NCI-H128 (cell line): Measurements from ENCODE around the gene TBCC.
"Not testable (repeated sequence)": the region's sequence is repeated elsewhere in the genome, so short reads cannot be mapped to it uniquely, and the experiment has no call there.

Source experiments
- DNase-seq: peaks from one replicate; lab custom pipeline; 2025; ENCODE audit not compliant: unreplicated experiment; lab: John Stamatoyannopoulos, UW

Gene TBCC

DNA sequence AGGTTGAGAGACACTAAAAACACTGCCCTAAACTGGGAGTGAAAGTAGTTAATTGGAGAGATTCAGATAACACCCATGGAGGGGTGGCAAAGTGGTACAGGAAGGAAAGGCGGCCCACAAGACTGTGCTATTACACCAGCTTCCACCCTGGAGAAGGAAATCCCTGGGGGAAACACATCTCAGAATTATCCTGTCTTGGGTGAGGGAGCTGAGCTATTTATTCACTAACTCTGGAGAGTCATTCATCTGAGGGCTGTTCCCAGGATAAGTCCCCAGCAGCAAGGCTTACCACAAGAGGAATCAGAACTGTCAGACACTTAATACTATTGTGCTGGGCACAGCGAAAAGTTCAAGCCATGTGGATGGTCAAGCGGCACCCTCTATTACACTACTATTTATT, 9.9 kb downstream of the TBCC start:
- DNase-seq: no peak

DNA sequence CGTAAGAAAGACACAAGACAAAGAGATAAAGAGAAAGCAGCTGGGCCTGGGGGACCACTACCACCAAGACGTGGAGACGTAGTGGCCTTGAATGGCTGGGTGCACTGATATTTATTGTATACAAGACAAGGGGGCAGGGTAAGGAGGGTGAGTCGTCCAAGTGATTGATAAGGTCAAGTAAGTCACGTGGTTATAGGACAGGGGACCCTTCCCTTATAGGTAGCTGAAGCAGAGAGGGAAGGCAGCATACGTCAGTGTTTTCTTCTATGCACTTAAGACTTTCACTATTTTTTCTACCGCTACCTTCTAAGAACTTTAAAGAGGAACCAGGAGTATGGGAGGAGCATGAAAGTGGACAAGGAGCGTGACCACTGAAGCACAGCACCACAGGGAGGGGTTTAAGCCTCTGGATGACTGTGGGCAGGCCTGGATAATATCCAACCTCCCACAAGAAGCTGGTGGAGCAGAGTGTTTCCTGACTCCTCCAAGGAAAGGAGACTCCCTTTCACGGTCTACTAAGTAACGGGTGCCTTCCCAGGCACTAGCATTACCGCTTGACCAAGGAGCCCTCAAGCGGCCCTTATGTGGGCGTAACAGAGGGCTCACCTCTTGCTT, 11.9 kb downstream of the TBCC start:
- not testable (repeated sequence) for DNase-seq

DNA sequence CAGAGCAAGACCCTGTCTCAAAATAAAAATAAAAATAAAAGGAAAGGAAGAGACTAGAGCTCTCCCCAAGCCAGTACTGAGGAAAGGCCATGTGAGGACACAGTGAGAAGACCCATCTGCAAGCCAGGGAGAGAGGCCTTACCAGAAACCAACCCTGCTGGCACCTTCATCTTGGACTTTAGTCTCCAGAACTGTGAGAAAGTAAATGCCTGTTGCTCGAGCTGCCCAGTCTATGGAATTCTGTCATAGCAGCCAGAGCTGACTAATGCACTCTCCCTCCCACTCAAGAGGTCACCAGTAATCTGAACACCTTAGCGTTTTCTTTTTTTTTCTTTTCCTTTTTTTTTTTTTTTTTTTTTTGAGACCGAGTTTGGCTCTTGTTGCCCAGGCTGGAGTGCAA, 16.2 kb downstream of the TBCC start:
- no peak for DNase-seq

DNA sequence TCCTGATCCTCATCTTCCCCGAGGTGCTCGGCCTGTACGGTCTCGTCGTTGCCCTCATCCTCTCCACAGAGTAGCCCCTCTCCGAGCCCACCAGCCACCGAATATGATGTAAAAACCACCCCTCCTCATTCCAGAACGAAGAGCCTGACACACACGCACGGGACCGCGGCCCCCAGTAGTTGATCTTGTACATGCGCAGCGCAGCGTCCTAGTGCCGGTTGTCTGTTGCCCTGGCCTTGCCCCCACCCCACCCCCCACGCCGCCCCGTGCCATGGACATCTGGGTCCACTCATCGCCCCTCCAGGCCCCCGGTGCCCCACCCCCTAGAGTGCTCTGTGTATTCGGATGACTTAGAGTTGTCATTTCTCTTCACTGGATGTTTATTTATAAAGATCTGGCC, 18.3 kb downstream of the TBCC start:
- no peak for DNase-seq

DNA sequence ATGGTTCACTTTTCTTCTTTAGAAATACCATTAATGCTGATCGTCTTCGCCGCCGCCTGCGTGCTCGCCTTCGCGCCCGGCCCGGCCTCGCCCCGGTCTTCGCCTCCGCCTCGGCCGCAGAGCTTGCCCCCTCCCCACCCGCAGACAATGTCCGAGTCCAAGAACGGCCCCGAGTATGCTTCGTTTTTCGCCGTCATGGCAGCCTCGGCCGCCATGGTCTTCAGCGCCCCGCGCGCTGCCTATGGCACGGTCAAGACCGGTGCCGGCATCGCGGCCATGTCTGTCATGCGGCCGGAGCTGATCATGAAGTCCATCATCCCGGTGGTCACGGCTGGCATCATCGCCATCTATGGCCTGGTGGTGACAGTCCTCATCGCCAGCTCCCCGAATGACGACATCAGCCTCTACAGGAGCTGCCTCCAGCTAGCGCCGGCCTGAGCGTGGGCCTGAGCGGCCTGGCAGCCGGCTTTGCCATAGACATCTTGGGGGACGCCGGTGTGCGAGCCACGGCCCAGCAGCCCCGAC, 18.8 kb downstream of the TBCC start:
- no peak for DNase-seq

DNA sequence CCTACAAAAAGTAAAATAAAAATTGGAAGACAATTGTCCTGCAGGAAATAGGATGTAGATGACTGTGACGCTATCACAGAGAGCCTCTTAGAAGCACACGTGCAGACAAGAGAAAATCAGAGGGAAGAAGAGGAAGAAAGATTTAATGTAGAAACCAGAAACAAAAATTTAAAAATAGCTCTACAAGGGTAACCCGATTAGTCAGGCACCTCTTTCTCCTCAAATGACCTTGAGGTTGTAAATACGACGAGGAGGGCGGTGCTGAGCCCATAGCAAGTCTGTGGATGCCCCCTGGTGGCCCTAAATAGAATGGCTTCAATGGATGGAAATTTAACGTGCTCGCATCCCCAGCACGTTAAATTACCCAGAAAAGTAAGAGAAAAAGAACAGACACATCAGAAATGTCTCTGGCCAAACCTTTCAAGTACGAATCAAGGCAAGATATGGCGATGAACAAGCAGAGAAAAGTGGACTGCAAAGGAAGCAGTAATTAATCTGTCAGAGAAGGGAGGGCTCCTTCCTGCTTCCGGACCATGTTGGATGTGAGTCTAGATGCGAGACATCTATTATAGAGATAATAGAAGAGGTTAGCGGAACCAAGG, 19.3 kb downstream of the TBCC start:
- peak; percentile 17 for DNase-seq

DNA sequence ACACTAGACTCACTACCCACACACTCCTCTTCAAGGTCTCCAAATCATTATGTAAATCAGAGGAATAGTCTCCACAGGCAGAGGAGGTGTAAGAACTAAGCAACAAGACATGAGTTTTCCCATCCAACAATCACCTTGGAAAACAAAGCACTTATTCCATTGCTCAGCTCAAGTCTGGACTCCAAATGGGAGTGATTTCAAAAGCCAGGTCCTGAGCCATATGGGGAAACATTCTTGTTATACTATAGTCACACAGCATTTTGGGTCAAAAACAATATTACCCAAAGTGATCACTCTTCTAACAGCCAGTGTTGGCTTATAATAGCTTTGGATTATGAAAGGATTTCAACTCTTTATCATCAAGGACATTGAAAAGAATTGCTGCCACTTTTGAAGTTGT, 19.9 kb downstream of the TBCC start:
- DNase-seq: no peak

DNA sequence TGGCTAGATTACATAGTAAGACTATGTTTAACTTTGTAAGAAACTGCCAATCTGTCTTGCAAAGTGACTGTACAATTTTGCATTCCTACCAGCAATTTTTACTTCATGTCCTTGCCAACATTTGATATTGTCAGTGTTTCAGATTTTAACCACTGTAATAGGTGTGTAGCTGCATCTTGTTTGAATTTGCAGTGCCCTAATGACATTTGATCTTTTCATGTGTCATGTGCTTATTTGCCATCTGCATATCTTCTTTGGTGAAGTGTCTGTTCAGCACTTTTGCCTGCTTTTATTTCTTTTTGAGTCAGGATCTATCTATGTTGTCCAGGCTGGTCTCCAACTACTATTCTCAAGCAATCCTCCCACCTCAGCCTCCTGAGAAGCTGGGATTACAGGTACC, 21.1 kb downstream of the TBCC start:
- no peak for DNase-seq

DNA sequence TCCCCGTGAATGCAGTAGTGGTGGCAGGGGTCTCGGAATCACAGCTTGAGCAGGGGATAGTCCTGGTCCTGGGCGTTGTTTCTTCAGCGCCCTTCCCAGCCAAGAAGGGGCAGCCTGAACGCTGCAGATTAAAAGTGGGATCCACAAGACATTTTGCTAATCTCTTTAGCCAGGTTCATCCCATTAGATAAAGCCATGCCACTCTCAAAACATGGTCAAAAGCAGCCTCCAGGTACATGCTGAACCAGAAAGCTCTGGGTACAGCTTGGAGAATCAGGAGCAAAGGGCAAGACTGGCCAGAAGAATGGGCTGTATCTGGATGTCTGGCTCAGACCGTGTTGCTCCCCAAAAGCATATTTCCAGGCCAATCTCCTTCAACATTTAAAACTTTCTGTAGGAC, 23.4 kb downstream of the TBCC start, which contains the start of gene PRPH2:
PRPH2 (minus strand) TSS at position 101 of the 400 bp plus-strand sequence. CDS start 263 bp downstream, outside the sequence.
- DNase-seq: no peak

DNA sequence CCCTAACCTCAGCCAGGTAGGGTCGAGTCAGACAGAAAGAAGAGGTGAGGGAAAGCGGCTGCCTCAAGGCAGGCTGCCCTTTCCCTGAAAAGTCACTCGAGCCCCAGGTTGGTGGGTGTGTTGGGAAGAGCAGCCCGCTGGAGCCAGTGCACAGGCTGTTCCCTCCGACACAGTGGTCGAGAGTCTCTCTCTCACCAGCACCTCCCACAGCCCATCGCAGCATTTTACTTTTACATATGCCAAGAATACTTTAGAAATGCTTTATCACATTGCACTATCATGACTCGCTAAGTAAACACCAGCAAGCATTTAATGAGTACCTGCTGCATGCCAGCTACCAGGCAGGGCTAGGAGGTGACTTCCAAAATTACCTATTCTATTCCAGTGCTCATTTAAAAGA, 25.2 kb downstream of the TBCC start:
- no peak for DNase-seq

DNA sequence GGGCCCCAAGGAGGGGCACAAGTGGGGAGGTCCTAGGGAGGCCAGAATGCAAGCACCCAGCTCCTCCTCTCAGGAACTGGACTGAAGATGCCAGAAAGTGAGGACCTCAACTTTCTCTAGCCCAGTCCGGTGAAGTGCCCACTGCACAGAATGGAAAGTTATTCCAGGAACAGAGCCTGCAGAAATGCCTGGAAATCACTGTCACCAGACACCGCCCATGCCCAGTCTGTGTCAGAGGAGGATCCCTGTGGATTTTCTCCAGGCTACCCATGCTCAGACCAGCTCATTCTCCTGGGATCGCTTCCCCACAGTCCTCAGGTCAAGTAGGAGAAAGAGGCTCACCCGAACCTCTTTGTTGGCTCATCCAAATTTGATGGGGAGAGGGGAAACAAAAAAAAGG, 30.0 kb downstream of the TBCC start:
- DNase-seq: no peak

DNA sequence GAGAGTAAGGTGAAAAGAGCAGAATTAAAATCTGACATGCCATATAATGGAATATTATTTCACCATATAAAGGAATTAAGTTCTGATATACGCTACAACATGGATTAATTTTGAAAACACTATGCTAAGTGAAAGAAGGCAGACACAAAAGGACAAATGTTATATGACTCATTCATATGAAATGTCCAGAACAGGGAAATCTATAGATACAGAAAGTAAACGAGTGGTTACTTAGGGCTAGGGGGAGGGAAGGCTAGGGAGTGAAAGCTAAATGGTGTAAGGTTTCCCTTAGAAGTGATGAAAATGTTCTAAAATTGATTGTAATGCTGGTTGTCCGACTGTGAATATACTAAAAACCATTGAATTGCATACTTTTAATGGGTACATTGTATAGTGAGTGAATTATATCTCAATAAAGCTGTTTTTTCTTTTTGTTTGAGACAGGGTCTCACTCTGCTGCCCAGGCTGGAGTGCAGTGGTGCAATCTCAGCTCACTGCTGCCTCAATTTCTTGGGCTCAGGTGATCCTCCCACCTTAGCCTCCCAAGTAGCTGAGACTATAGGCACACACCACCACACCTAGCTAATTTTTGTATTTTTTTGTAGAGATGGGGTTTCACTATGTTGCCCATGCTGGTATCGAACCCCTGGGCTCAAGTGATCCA, 31.7 kb downstream of the TBCC start:
- no peak for DNase-seq

DNA sequence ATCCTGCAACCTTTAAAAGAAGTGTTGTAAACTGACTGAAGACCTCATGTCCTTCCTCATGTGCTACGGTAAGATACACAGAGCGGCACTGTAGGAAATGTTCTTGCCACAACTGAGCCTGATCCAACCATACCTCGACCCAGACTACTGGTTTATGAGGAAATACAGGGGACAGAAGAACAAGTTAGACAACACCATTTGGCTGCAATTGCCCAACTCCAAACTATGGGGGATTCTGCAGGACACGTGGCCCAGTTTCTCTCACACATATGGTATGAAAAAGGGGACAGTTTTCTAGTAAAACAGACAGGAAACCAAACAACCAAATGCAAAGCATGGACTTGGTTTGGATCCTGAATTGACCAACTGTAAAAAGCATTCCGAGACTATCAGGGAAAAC, 34.0 kb downstream of the TBCC start:
- DNase-seq: no peak

DNA sequence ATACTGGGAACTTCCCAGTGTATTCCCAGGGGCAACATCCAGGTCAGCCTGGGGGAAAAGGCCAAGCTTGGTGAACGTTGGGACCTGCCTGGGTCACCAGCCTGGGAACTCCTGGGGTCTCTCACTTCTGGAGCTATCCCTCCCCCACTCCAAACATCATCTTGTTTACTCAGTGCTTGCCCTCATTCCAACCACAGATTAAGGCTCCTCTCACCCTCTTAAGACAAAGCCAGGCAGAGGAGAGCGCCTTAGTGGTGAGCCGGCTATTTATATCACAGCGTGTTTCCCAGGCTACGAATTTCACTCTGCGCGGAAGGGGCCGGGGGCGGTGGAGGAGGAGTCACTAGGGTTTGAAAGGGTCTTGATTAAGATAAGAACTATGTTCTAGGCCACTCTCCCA, 35.6 kb downstream of the TBCC start:
- peak; percentile 14 for DNase-seq

DNA sequence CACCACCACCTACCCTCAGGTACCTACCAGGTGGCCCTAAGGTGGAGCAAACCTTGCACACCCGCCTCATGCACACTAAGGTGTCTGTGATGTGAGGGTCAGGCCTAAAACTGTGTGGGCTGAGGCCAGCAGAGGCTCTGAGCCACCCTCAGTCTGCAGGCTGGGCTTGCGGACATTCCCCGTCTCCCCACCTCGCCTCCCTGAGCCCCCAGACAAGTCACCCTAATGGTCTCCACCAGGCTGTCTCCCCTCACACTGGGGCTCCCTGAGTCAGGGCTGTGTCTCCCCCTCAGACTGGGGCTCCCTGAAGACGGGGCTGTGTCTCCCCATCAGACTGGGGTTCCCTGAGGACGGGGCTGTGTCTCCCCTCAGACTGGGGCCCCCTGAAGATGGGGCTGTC, 36.0 kb downstream of the TBCC start:
- no peak for DNase-seq

DNA sequence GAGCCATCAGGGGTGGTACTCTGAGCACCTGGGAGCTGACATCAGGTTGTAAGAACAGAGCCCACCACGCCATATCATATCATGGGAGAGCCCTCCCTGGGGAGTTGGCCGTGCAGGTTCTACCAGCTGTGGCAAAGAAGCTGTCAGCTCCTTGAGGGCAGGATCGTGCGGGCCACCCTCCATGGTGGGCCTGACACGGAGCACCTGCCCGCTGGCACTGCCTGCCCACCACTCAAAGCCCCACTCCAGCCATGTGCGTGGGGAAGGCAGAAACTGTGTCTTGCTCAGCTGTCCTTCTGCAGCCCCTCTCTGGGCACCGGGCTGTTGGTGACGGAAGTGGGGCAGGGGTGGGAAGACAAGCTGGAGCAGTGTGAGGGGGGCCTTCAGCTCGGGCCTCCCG, 37.8 kb downstream of the TBCC start:
- DNase-seq: no peak

DNA sequence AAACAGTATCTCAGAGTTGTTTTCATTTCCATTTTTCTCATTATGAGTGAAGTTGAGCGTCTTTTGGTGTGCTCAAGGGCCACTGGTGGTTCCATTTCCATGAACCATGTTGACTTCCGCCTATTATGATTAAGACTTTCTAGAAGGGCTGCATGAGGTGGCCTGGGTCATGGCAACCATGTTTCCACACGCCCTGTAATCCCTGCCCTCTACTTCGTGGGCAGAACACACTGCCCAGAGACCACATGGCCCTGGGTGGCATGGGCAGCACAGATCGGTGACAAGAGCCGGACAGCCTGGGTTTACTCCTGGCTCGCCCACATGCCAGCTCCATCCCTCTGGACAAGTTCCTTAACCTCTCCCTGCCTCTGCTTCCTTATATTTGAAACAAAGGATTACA, 38.3 kb downstream of the TBCC start:
- no peak for DNase-seq

DNA sequence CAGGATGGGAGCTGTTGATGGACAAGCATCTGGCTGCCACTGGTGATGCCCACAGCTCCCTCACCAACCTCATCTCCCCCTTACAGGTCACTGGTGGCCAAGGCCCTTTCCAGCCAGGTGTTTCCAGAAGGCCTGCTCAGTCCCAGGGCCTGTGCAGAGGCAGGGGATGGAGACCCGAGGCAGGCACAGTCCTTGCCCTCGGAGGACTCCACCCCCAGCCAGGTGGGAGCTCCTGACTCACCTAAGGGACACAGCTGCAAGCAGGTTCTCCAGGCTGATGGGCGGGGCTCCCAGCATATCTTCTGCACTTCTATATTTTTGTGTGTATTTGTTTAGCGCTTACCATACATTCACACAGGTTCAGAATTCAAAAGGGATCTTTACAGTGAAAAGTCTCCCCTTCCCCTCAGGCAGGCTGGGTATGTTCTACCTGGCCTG, 40.9 kb downstream of the TBCC start:
- DNase-seq: no peak

DNA sequence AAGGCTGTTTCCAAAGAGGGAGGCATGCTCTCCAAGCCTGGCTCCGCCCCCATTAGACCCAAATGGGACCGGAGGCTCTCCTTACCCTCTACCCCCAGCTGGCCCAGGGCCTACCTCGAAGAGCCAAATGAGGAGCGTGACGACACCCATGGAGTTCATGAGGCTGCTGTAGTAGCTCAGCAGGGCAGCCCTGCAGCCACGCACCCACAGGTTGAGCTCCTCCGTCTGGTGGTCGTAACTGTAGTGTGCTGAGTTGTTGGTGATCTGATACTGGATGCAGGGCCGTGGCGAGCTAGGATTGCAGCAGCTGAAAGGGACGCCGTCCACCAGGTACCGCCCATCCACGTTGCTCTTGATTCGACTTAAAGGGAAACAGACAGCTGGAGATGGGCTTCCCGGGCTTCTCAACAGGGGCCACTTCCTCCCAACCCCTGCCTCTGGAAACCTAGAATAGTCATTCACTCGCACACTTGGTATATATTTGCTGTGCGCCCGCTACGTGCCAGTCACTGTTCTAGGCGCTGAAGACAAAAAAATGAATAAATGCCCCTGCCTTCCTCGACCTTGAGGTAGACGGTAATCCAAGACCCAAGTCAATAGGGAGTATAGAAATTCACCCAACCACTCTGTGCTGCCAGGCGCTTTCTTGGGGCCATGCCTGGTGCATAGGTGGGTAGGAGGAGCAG, 41.5 kb downstream of the TBCC start:
- DNase-seq: no peak

DNA sequence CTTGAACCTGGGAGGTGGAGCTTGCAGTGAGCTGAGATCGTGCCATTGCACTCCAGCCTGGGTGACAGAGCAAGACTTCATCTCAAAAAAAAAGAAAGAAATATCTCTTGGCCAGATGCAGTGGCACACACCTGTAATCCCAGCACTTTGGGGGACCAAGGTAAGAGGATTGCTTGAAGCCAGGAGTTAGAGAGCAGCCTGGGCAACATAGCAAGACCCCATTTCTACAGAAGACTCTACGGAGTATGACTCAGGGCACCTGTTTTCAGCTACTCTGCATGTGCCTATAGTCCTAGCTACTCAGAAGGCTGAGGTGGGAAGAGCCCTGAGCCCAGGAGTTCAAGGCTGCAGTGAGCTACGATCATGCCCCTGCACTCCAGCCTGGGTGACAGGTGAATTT, 43.1 kb downstream of the TBCC start:
- DNase-seq: not testable (repeated sequence)

DNA sequence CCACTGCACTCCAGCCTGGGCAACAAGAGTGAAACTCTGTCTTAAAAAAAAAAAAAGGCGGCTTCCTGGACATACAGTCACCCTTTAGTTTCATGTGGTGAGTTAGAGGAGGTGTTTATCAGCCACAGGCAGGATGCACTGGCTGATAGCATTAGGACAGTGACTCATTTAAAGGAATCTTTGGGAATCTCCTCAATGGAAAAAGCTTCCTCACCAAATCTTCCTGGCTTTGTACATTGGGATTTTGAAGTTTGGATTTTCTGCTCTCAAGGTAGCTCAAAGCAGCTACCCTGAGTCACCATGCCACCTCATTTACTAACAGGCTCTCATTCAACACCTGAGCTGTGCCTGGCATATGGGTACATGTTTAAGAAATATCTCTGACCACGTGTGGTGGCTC, 43.7 kb downstream of the TBCC start:
- no peak for DNase-seq

DNA sequence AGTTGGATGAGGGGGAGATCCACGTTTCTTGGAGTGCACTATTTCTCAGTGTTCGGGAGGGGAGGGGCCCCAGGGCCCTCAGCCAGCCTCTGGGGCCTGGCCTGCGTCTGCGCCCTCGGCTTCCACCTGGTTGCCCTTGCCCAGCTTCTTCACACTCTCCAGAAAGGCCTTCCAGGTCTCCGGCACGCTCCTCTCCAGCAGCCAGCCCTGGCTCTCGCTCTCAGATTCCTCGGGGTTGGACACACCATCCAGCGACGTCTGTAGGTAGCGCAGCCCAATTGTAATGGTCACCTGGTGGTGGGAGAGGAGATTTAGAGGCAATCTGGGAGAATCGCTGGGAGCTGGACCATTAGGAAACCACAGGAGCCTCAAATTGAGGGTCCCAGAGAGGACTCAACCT, 47.7 kb downstream of the TBCC start:
- DNase-seq: no peak
